ENCODE measurements around the gene TRMT11. TPM values are rescaled to one million over a fixed set of nuclear protein-coding genes. Genes with fewer than 3 reads are reported as not detected.

Gene TRMT11
- total and polyA plus RNA-seq, 9 of the 15 experiments (the other 6 are each of a cell fraction or from before 2014, with no cell fraction given) = 38.8 to 88.0 (median 59.8) TPM

- TF ChIP-seq NCOA4 (IDR thresholded peaks at IDR 0.05; ENCODE audit: partially characterized antibody) (no peak), RAD21 (CRISPR knock-in tag; conservative IDR thresholded peaks at IDR 0.05 in 1 of 2, IDR thresholded peaks at IDR 0.05 in 1 of 2) (peak; percentile 98), ZNF75A (CRISPR knock-in tag; IDR thresholded peaks at IDR 0.05) (no peak), POLR2B (IDR thresholded peaks at IDR 0.05; ENCODE audit: low read depth, partially characterized antibody) (no peak), AFF1 (IDR thresholded peaks at IDR 0.05; ENCODE audit: low read depth in 1 of 2, partially characterized antibody in 2 of 2) (peak in 1 of 2 experiments; percentile 31), ETV5 (CRISPR knock-in tag; IDR thresholded peaks at IDR 0.05; ENCODE audit: low read depth) (peak; percentile 90), HMG20B (CRISPR knock-in tag; IDR thresholded peaks at IDR 0.05) (no peak), XRCC5 (IDR thresholded peaks at IDR 0.05; ENCODE audit: low read depth, low read length) (peak; percentile 93; the same call in 1 of the 2 replicates), ADNP (tag; IDR thresholded peaks at IDR 0.05) (no peak), TBP (optimal IDR thresholded peaks at IDR 0.05; ENCODE audit: low read depth, low read length) (peak; percentile 71), RFX1 (IDR thresholded peaks at IDR 0.05) (no peak), SP2 (IDR thresholded peaks at IDR 0.05; ENCODE audit: extremely low read depth, low read depth, low read length, poor library complexity, severe bottlenecking) (peak; percentile 74), IFI16 (CRISPR knock-in tag; IDR thresholded peaks at IDR 0.05) (no peak), E2F4 (CRISPR knock-in tag; IDR thresholded peaks at IDR 0.05; ENCODE audit: low read depth) (peak; percentile 79; the same call in 1 of the 2 replicates), KDM5B (IDR thresholded peaks at IDR 0.05; ENCODE audit: insufficient replicate concordance, low read depth, low read length) (peak; percentile 55), ZC3H8 (IDR thresholded peaks at IDR 0.05) (no peak), RBFOX2 (IDR thresholded peaks at IDR 0.05; ENCODE audit: low read depth, low read length) (peak; percentile 90), ZBTB11 (CRISPR knock-in tag; IDR thresholded peaks at IDR 0.05) (no peak)
Observed at GRCh38 chr6:125956506-125957390, 29.6 kb upstream of the TRMT11 start, which contains the start of gene HINT3 (continued).

All from K562 (cell line).